HEK293 (cell line): ENCODE measurements around the gene SCRN1.

Experiments used
- CTCF ChIA-PET: fragments of 350-600 bp; formaldehyde crosslinking; extraction: SDS; loops from one replicate; lab custom pipeline; 2021; ENCODE audit warnings: antibody characterized with exemption; lab: Yijun Ruan, JAX
- POLR2A ChIA-PET: fragments of 300-600 bp; formaldehyde crosslinking; extraction: SDS; loops from one replicate; lab custom pipeline; 2020; ENCODE audit warnings: antibody characterized with exemption, inconsistent platforms; lab: Yijun Ruan, JAX
- H3K27ac ChIP-seq: fragments of 200-500 bp; sonication (Bioruptor generic); 2 replicates; pipeline ENCODE4 v1.5.1; 2014; ENCODE audit warnings: low read depth, low read length, control low read depth, inconsistent platforms; ENCODE audit errors: extremely low read depth
- H3K36me3 ChIP-seq, 2 experiments: fragments of 200-500 bp in 1 of 2; sonication (Bioruptor generic) in 1 of 2; 1 replicate in 1 of 2; 2 replicates in 1 of 2; pipeline ENCODE4 v1.5.1; 2014 to 2017; ENCODE audit warnings: inconsistent platforms in 2 of 2, low read length in 2 of 2; ENCODE audit not compliant: control insufficient read depth in 2 of 2, insufficient read depth in 1 of 2
- H3K4me1 ChIP-seq: fragments of 200-500 bp; sonication (Bioruptor generic); 2 replicates; pipeline ENCODE4 v1.5.1; 2014; ENCODE audit warnings: mild to moderate bottlenecking, low read length, inconsistent platforms; ENCODE audit not compliant: control insufficient read depth, insufficient read depth
- H3K4me3 ChIP-seq: 2 replicates; pipeline ENCODE4 v1.5.1; 2011; ENCODE audit warnings: low read depth, mild to moderate bottlenecking, control low read depth, low read length, moderate library complexity
- H3K9me3 ChIP-seq: fragments of 200-500 bp; sonication (Bioruptor generic); 2 replicates; pipeline ENCODE4 v1.5.1; 2014; ENCODE audit warnings: low read depth, low read length, inconsistent platforms; ENCODE audit not compliant: control insufficient read depth, insufficient read depth
- GLIS1 ChIP-seq: fragments of 450-650 bp; formaldehyde crosslinking; IDR thresholded peaks from 2 replicates; pipeline ENCODE4 v1.5.1; 2016; ENCODE audit warnings: missing biosample characterization, missing genetic modification characterization
- ZBTB17 ChIP-seq: fragments of 450-650 bp; formaldehyde crosslinking; IDR thresholded peaks from 2 replicates; pipeline ENCODE4 v1.5.1; 2016; ENCODE audit warnings: missing biosample characterization, missing genetic modification characterization
- ZBTB20 ChIP-seq: fragments of 450-650 bp; formaldehyde crosslinking; IDR thresholded peaks from 2 replicates; pipeline ENCODE4 v1.5.1; 2016; ENCODE audit warnings: missing biosample characterization, missing genetic modification characterization
- ZFP41 ChIP-seq: fragments of 450-650 bp; formaldehyde crosslinking; IDR thresholded peaks from 2 replicates; pipeline ENCODE4 v1.5.1; 2016; ENCODE audit warnings: missing biosample characterization, missing genetic modification characterization, borderline replicate concordance
- ZFP69B ChIP-seq: fragments of 450-650 bp; formaldehyde crosslinking; IDR thresholded peaks from 2 replicates; pipeline ENCODE4 v1.5.1; 2016; ENCODE audit warnings: missing biosample characterization, missing genetic modification characterization
- ZIC2 ChIP-seq: fragments of 450-650 bp; formaldehyde crosslinking; IDR thresholded peaks from 2 replicates; pipeline ENCODE4 v1.5.1; 2016; ENCODE audit warnings: missing biosample characterization, missing genetic modification characterization
- ZNF202 ChIP-seq: fragments of 450-650 bp; formaldehyde crosslinking; IDR thresholded peaks from 2 replicates; pipeline ENCODE4 v1.5.1; 2016; ENCODE audit warnings: missing biosample characterization, missing genetic modification characterization, borderline replicate concordance
- ZNF23 ChIP-seq: fragments of 450-650 bp; formaldehyde crosslinking; IDR thresholded peaks from 2 replicates; pipeline ENCODE4 v1.5.1; 2016; ENCODE audit warnings: missing biosample characterization, missing genetic modification characterization, borderline replicate concordance
- ZNF416 ChIP-seq: fragments of 450-650 bp; formaldehyde crosslinking; IDR thresholded peaks from 2 replicates; pipeline ENCODE4 v1.5.1; 2016; ENCODE audit warnings: missing biosample characterization, missing genetic modification characterization
- ZNF423 ChIP-seq: fragments of 450-650 bp; formaldehyde crosslinking; IDR thresholded peaks from 2 replicates; pipeline ENCODE4 v1.5.1; 2016; ENCODE audit warnings: missing biosample characterization, missing genetic modification characterization
- ZNF433 ChIP-seq: fragments of 450-650 bp; formaldehyde crosslinking; IDR thresholded peaks from 2 replicates; pipeline ENCODE4 v1.5.1; 2016; ENCODE audit warnings: missing biosample characterization, missing genetic modification characterization, low read depth
- ZNF561 ChIP-seq: fragments of 450-650 bp; IDR thresholded peaks from 2 replicates; pipeline ENCODE4 v1.5.1; 2018; ENCODE audit warnings: missing biosample characterization, missing genetic modification characterization, borderline replicate concordance
- ZNF624 ChIP-seq: fragments of 450-650 bp; formaldehyde crosslinking; IDR thresholded peaks from 2 replicates; pipeline ENCODE4 v1.5.1; 2017; ENCODE audit warnings: missing biosample characterization, missing genetic modification characterization
- ZNF664 ChIP-seq: fragments of 450-650 bp; formaldehyde crosslinking; IDR thresholded peaks from 2 replicates; pipeline ENCODE4 v1.5.1; 2016; ENCODE audit warnings: missing biosample characterization, missing genetic modification characterization
- TF ChIP-seq, protein P1 (sequence below): fragments of 450-650 bp; formaldehyde crosslinking; IDR thresholded peaks from 2 replicates; pipeline ENCODE4 v1.5.1; 2016; ENCODE audit warnings: missing biosample characterization, missing genetic modification characterization
- TF ChIP-seq, protein P2 (sequence below): fragments of 450-650 bp; formaldehyde crosslinking; IDR thresholded peaks from 2 replicates; pipeline ENCODE4 v1.5.1; 2016; ENCODE audit warnings: missing biosample characterization, missing genetic modification characterization
- TF ChIP-seq, protein P3 (sequence below): fragments of 450-650 bp; formaldehyde crosslinking; IDR thresholded peaks from 2 replicates; pipeline ENCODE4 v1.5.1; 2016; ENCODE audit warnings: missing biosample characterization, missing genetic modification characterization
- TF ChIP-seq, protein P4 (sequence below): fragments of 450-650 bp; formaldehyde crosslinking; IDR thresholded peaks from 2 replicates; pipeline ENCODE4 v1.5.1; 2016; ENCODE audit warnings: missing biosample characterization, missing genetic modification characterization
- TF ChIP-seq, protein P5 (sequence below): fragments of 450-650 bp; formaldehyde crosslinking; IDR thresholded peaks from 2 replicates; pipeline ENCODE4 v1.5.1; 2016; ENCODE audit warnings: missing biosample characterization, missing genetic modification characterization

Gene SCRN1

DNA sequence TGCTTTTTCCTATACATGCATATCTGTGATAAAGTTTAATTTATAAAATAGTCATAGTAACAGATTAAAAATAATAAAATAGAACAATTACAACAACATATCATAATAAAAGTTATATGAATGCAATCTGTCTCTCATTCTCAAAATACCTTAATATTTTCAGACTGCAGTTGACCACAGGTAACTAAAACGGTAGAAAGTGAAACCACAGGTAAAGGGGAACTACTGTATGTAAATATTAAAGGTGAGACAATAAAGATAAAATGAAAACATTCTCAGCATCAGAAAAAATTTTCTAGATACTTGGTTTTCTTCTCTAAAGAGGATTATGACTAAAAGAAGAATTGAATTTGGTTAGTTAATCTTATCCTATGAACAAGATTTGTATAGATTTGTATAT lies 30.9 kb upstream of the SCRN1 start:
- TF ChIP-seq, protein P1, sequence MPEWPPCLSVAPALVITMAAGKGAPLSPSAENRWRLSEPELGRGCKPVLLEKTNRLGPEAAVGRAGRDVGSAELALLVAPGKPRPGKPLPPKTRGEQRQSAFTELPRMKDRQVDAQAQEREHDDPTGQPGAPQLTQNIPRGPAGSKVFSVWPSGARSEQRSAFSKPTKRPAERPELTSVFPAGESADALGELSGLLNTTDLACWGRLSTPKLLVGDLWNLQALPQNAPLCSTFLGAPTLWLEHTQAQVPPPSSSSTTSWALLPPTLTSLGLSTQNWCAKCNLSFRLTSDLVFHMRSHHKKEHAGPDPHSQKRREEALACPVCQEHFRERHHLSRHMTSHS = no peak
- TF ChIP-seq ZNF561 (tag by site-specific recombination) = no peak
- no peak for TF ChIP-seq ZNF423 (tag by site-specific recombination)
- TF ChIP-seq ZNF624 (tag by site-specific recombination) = no peak
- TF ChIP-seq GLIS1 (tag by site-specific recombination) = no peak
- TF ChIP-seq ZNF664 (tag by site-specific recombination) = no peak
- TF ChIP-seq, protein P2, sequence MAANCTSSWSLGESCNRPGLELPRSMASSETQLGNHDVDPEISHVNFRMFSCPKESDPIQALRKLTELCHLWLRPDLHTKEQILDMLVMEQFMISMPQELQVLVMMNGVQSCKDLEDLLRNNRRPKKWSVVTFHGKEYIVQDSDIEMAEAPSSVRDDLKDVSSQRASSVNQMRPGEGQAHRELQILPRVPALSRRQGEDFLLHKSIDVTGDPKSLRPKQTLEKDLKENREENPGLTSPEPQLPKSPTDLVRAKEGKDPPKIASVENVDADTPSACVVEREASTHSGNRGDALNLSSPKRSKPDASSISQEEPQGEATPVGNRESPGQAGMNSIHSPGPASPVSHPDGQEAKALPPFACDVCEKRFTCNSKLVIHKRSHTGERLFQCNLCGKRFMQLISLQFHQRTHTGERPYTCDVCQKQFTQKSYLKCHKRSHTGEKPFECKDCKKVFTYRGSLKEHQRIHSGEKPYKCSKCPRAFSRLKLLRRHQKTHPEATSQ (tag by site-specific recombination) = no peak
- no peak for TF ChIP-seq ZFP69B (tag by site-specific recombination)
- TF ChIP-seq, protein P3, sequence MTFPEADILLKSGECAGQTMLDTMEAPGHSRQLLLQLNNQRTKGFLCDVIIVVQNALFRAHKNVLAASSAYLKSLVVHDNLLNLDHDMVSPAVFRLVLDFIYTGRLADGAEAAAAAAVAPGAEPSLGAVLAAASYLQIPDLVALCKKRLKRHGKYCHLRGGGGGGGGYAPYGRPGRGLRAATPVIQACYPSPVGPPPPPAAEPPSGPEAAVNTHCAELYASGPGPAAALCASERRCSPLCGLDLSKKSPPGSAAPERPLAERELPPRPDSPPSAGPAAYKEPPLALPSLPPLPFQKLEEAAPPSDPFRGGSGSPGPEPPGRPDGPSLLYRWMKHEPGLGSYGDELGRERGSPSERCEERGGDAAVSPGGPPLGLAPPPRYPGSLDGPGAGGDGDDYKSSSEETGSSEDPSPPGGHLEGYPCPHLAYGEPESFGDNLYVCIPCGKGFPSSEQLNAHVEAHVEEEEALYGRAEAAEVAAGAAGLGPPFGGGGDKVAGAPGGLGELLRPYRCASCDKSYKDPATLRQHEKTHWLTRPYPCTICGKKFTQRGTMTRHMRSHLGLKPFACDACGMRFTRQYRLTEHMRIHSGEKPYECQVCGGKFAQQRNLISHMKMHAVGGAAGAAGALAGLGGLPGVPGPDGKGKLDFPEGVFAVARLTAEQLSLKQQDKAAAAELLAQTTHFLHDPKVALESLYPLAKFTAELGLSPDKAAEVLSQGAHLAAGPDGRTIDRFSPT (tag by site-specific recombination) = no peak
- no peak for TF ChIP-seq ZBTB20
- TF ChIP-seq, protein P4, sequence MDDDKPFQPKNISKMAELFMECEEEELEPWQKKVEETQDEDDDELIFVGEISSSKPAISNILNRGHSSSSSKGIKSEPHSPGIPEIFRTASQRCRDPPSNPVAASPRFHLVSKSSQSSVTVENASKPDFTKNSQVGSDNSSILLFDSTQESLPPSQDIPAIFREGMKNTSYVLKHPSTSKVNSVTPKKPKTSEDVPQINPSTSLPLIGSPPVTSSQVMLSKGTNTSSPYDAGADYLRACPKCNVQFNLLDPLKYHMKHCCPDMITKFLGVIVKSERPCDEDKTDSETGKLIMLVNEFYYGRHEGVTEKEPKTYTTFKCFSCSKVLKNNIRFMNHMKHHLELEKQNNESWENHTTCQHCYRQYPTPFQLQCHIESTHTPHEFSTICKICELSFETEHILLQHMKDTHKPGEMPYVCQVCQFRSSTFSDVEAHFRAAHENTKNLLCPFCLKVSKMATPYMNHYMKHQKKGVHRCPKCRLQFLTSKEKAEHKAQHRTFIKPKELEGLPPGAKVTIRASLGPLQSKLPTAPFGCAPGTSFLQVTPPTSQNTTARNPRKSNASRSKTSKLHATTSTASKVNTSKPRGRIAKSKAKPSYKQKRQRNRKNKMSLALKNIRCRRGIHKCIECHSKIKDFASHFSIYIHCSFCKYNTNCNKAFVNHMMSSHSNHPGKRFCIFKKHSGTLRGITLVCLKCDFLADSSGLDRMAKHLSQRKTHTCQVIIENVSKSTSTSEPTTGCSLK (tag by site-specific recombination) = no peak
- no peak for TF ChIP-seq ZBTB17 (tag by site-specific recombination)
- TF ChIP-seq ZNF23 (tag by site-specific recombination) = no peak
- TF ChIP-seq ZNF433 (tag by site-specific recombination) = no peak
- TF ChIP-seq ZNF416 (tag by site-specific recombination) = no peak
- TF ChIP-seq ZNF202 (tag by site-specific recombination) = no peak
- TF ChIP-seq ZIC2 (tag by site-specific recombination) = no peak
- TF ChIP-seq ZFP41 = no peak
- TF ChIP-seq, protein P5, sequence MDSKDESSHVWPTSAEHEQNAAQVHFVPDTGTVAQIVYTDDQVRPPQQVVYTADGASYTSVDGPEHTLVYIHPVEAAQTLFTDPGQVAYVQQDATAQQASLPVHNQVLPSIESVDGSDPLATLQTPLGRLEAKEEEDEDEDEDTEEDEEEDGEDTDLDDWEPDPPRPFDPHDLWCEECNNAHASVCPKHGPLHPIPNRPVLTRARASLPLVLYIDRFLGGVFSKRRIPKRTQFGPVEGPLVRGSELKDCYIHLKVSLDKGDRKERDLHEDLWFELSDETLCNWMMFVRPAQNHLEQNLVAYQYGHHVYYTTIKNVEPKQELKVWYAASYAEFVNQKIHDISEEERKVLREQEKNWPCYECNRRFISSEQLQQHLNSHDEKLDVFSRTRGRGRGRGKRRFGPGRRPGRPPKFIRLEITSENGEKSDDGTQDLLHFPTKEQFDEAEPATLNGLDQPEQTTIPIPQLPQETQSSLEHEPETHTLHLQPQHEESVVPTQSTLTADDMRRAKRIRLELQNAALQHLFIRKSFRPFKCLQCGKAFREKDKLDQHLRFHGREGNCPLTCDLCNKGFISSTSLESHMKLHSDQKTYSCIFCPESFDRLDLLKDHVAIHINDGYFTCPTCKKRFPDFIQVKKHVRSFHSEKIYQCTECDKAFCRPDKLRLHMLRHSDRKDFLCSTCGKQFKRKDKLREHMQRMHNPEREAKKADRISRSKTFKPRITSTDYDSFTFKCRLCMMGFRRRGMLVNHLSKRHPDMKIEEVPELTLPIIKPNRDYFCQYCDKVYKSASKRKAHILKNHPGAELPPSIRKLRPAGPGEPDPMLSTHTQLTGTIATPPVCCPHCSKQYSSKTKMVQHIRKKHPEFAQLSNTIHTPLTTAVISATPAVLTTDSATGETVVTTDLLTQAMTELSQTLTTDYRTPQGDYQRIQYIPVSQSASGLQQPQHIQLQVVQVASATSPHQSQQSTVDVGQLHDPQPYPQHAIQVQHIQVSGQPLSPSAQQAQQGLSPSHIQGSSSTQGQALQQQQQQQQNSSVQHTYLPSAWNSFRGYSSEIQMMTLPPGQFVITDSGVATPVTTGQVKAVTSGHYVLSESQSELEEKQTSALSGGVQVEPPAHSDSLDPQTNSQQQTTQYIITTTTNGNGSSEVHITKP (tag by site-specific recombination) = no peak
- CTCF ChIA-PET = no interaction called here
- POLR2A ChIA-PET = no interaction called here
- Histone ChIP-seq H3K36me3 (peaks cover 7 to 15% of the 10 kb centered on the region in 2 experiments; a peak in 2 of 3 replicates), H3K27ac (no peak overlapping the region), H3K4me3 (no peak overlapping the region), H3K9me3 (no peaks in the 10 kb centered on the region), H3K4me1 (0 out of 2 replicates have a peak, but pooled peaks cover 5% of the 10 kb centered on the region)
